Fibroblast of the aortic adventitia (primary cell): ENCODE results near the gene CPA2. TPM values are rescaled to one million over a fixed set of nuclear protein-coding genes. Genes with fewer than 3 reads are reported as not detected.
"Not testable (repeated sequence)": the region's sequence is repeated elsewhere in the genome, so short reads cannot be mapped to it uniquely, and the experiment has no call there.

Experiments used
- DNase-seq: peaks from one replicate; pipeline ENCODE4 v3.0.0-alpha.2; 2010; ENCODE audit warnings: low read depth
- H3K4me3 ChIP-seq: 2 replicates; pipeline ENCODE4 v1.5.1; 2011; ENCODE audit warnings: low read depth, mild to moderate bottlenecking, control low read depth, low read length, moderate library complexity
- total RNA-seq: library from RNA; depleted of rRNA; stranded (reverse); fragments of >200 nt; gene quantifications from 2 replicates; pipeline ENCODE4 v1.2.3, GENCODE V29; 2012; ENCODE audit warnings: low replicate concordance
- TF ChIP-seq, protein P1 (sequence below): IDR thresholded peaks from 2 replicates; pipeline ENCODE4 v1.5.1; 2011; ENCODE audit warnings: mild to moderate bottlenecking, low read length, control low read depth, inconsistent platforms; ENCODE audit not compliant: insufficient read depth

Gene CPA2
- total RNA-seq, 1 donor = not detected

DNA sequence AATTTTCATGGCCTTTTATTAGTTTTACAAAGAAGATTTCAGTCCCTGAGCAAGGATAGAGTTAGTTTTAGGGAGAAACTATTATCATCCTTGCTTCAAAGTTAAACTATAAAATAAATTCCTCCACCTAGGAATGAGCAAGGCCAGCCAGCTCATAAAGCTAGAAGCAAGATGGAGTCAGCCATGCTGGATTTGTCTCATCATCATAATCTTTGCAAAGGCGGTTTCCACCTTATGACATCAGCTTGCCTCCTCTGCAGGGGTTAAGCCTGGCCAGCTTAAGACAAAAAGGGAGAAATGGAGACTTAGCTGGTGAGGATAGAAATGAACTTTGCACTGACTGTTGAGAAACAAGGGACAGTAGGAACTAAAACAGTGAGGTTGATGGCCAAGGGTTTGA lies 40.3 kb upstream of the CPA2 start:
- no peak for DNase-seq
- TF ChIP-seq, protein P1, sequence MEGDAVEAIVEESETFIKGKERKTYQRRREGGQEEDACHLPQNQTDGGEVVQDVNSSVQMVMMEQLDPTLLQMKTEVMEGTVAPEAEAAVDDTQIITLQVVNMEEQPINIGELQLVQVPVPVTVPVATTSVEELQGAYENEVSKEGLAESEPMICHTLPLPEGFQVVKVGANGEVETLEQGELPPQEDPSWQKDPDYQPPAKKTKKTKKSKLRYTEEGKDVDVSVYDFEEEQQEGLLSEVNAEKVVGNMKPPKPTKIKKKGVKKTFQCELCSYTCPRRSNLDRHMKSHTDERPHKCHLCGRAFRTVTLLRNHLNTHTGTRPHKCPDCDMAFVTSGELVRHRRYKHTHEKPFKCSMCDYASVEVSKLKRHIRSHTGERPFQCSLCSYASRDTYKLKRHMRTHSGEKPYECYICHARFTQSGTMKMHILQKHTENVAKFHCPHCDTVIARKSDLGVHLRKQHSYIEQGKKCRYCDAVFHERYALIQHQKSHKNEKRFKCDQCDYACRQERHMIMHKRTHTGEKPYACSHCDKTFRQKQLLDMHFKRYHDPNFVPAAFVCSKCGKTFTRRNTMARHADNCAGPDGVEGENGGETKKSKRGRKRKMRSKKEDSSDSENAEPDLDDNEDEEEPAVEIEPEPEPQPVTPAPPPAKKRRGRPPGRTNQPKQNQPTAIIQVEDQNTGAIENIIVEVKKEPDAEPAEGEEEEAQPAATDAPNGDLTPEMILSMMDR = no peak
- H3K4me3 ChIP-seq = no peak overlapping the region

DNA sequence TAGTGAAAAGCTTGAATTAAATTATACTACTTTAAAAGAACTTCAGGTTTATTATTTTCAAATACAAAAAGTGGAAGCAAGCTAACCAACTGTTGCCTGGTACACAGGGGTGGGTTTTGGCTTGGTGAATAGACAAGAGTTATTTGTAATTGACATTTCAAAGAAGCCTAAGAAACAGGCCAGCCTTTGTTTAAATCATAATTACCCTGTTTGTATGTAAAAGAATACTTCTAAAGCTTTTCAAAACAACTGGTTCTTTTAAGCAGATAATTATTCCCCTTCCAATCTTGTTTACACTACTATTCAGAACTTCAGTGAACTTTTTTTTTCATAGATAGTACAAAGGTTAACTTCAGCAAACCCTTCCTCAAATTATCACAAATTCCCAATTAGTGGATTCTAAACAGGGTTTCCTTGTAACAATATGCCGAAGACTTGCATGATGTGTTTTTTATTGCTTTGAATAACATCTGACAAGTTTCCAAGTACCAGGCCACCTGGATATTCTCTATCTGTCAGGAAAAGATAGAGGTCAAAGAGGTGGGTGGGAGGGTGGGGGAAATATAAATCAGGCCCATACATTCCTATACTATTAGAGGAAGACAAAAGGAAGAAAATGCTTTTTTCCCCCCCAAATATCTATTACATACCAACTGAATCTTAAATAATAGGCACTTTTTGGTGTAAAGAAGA lies 38.6 kb upstream of the CPA2 start:
- DNase-seq = no peak
- no peak overlapping the region for H3K4me3 ChIP-seq
- TF ChIP-seq, protein P1 = no peak

DNA sequence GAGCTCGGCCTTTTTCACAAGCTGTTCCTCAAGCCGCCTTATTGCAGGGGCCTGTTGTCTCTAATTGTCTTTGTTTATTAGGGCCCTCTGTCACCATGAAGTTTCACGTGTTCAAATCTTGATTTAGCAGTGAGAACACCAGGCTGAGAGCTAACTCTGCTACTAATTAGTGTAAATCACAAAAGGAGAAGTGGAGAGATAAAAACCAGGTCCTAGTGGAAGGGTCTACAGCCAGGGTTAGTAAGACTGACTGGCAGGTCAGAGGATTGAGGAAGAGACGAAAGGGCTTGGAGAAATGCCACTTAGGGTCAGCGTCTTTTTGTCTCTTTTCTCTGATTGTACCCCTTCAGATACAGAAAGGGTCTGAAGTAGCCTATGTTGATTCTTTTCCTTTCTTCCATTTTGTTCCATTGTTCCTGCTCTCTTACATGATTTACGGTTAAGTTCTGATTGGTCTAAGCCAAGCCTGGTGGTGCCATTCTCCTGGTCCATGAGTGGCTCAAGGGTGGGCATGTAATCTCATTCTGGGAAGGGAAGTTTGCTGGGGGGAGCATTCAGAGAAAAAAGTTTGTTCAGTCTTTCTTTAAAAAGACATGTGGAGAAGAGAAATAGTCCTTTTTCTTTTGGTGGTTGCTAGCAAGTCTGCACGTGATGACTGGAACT lies 37.7 kb upstream of the CPA2 start:
- no peak for DNase-seq
- TF ChIP-seq, protein P1 = no peak
- H3K4me3 ChIP-seq = no peak overlapping the region

DNA sequence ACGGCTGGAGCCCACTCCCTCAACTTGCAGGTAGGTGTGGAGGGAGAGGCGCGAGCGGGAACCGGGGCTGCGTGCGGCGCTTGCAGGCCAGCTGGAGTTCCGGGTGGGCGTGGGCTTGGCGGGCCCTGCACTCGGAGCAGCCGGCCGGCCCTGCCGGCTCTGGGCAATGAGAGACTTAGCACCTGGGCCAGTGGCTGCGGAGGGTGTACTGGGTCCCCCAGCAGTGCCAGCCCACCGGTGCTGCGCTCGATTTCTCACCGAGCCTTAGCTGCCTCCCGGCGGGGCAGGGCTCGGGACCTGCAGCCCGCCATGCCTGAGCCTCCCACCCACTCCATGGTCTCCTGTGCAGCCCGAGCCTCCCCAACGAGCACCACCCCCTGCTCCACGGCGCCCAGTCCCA lies 36.7 kb upstream of the CPA2 start:
- H3K4me3 ChIP-seq, DNase-seq: not testable (repeated sequence)

DNA sequence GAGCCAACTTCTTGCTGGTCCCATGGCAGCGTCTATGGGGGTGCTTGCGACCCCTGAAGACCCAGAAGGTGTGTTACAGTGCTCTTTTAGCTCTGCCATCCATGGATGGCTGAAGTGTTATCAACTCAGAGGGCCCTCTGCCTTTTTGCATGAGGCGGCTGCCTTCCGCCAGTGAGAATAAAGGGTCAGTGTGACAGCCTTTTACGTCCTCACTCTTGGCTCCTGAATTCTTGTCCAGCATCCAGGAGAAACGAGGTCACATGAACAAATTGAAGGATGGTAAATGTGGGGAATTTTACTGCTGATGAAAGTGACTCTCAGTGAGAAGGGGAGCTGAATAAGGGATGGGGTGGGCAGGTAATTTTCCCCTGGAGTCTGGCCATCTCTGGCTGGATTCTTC lies 34.9 kb upstream of the CPA2 start:
- no peak overlapping the region for H3K4me3 ChIP-seq
- TF ChIP-seq, protein P1 = no peak
- DNase-seq = no peak

DNA sequence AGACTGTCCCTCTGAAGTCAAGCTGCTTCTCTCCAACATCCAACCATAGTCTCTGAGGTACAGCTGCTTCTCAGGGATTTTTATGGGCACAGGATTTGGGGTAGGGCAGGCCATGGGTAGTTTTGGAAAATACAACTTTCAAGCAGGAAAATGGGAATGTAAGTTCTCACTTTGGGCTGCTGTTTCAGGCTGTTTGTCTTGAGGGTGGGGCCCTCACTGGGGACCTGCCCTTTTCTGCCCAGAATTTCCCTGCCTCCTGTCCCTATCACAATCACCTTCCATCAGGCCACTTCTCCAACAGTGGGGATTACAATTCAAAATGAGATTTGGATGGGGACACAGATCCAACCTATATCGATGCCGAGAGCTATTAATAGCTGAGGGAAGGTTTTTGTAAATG lies 34.5 kb upstream of the CPA2 start:
- TF ChIP-seq, protein P1 = no peak
- DNase-seq = no peak
- H3K4me3 ChIP-seq = no peak overlapping the region

DNA sequence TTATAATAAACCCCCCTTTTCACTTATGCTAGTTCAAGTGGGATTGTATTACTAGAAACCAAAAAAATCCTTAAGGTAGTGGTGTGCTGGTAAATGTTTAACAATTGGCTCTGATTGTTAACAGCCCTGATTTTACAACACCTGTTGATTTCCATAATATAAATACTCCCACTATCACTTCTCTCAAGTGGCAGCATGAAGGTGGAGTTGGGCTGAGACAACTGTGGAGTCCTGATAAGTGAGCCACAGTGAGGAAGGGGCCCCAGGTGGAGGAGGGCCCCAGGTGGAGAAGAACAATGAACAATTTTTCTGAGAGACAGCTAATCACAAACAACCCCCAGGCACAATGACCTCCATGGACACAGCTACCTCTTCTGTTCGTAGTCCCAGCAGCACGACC lies 32.6 kb upstream of the CPA2 start:
- no peak overlapping the region for H3K4me3 ChIP-seq
- no peak for DNase-seq
- TF ChIP-seq, protein P1 = no peak

DNA sequence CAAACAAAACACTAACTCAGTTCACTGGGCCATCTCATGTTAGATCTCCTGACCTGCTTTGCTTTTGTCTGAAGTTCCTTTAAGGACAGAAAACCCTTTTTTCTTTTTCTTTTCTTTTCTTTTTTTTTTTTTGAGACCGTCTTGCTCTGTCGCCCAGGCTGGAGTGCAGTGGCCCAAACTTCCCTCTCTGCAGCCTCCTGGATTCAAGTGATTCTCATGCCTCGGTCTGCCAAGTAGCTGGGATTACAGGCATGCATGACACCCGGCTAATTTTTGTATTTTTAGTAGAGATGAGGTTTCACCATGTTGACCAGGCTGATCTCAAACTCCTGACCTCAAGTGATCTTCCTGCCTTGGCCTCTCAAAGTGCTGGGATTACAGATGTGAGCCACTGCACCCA lies 30.3 kb upstream of the CPA2 start:
- not testable (repeated sequence) for H3K4me3 ChIP-seq, DNase-seq
